ENCODE measurements around the gene EPS15. TPM values are rescaled to one million over a fixed set of nuclear protein-coding genes. Genes with fewer than 3 reads are reported as not detected.

The EPS15 gene
- total RNA-seq, 1 donor, result 108 TPM

DNA sequence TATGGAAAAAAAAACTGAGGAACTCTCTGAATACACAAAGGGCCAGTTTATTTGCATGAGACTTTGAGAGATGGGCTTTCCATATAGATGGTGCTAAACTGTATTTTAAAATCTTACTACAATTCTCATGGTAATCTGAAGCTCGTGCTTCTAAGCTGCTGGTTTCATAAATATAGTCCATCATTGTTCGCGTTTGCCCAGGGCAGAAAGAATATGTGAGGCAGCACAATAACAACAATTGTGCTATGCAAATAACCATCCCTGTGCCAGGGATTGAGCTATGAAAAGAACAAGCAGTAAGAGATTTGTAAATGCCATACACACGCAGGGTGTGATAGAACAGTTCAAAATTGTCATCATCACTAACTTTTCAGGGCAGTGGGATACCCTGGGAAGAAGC, 4.9 kb upstream of the EPS15 start:
- H3K4me3 ChIP-seq (ENCODE audit: low read depth, low read length), result no peak overlapping the region
- no peak for DNase-seq (ENCODE audit: low read depth)
- TF ChIP-seq CTCF (IDR thresholded peaks at IDR 0.05; ENCODE audit: insufficient read depth, low read length), result no peak

DNA sequence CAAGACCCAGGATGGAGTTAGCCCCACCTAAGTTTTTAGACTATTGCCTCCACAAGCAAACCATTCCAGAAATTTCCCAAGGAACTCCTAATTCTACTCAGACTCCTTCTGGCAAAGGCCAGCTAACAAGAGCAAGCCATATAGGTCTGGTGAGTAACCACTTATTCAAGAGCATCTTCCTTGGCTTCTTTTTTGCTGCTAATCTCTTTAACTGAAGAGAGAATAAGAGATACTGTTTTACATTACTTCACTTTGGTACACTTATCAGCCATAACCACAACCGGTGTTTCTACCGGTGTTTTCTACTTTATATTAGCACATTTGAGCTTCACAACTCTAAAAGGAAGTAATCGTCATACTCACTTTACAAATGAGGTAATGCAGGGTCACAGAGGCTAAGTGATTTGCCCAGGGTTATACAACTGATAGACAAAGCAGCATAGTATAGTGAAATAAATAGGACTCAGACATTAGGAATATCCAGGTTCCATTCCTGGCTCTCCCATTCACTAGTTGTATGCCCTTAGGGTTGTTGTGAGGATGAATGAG, 1.7 kb upstream of the EPS15 start:
- no peak overlapping the region for H3K4me3 ChIP-seq (ENCODE audit: low read depth, low read length)
- TF ChIP-seq CTCF (IDR thresholded peaks at IDR 0.05; ENCODE audit: insufficient read depth, low read length), result no peak
- no peak for DNase-seq (ENCODE audit: low read depth)

- no peak for TF ChIP-seq CTCF (IDR thresholded peaks at IDR 0.05; ENCODE audit: insufficient read depth, low read length)
- DNase-seq (ENCODE audit: low read depth), result peak; percentile 91
- no peak overlapping the region for H3K4me3 ChIP-seq (ENCODE audit: low read depth, low read length)
Measured at GRCh38 chr1:51519865-51520699, 1.0 kb upstream of the EPS15 start.

- peak; percentile 5 for DNase-seq (ENCODE audit: low read depth)
- H3K4me3 ChIP-seq (ENCODE audit: low read depth, low read length), result peak overlapping the region; percentile 90
- no peak for TF ChIP-seq CTCF (IDR thresholded peaks at IDR 0.05; ENCODE audit: insufficient read depth, low read length)
Measured at GRCh38 chr1:51518586-51519047, 449 bp downstream of the EPS15 start.

DNA sequence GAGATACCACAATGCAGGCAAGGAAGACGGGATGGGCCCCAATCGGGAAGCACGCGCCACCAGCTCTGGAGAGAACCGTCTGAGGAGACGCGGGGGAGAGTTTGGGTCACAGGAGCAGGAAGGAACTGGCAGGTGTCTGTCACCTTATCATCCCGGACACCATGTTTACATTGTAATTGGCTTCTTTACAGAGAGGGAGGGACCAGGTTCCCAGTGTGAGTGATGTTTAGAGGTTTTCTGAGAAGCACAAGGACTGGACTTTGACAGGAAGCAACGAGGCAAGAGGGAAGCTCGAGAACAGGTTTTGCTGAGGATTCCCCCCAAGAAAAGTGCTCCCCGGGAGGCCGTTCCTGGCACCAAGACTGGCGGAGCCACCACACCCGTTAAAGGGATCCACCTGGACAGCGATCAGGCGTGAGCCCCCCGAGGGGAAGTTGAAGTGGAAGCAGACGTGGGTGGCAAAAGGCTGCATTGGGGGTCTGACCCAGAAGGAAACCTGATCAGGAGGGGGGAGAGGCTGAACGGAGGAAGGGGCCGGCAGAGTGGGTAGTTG, 957 bp downstream of the EPS15 start:
- peak overlapping the region; percentile 90 for H3K4me3 ChIP-seq (ENCODE audit: low read depth, low read length)
- TF ChIP-seq CTCF (IDR thresholded peaks at IDR 0.05; ENCODE audit: insufficient read depth, low read length), result no peak
- DNase-seq (ENCODE audit: low read depth), result no peak

- peak overlapping the region; percentile 90 for H3K4me3 ChIP-seq (ENCODE audit: low read depth, low read length)
- no peak for TF ChIP-seq CTCF (IDR thresholded peaks at IDR 0.05; ENCODE audit: insufficient read depth, low read length)
- DNase-seq (ENCODE audit: low read depth), result peak; percentile 61
Measured at GRCh38 chr1:51517361-51518032, 1.6 kb downstream of the EPS15 start.

All from fibroblast of the aortic adventitia (primary cell).